ENCODE measurements around the gene GTF3C2. TPM values are rescaled to one million over a fixed set of nuclear protein-coding genes. Genes with fewer than 3 reads are reported as not detected.
A peak's percentile ranks its signal among the peaks of the same experiment; 100 is the strongest.
"Not testable (repeated sequence)": the region's sequence is repeated elsewhere in the genome, so short reads cannot be mapped to it uniquely, and the experiment has no call there.

GTF3C2 gene
- total RNA-seq, 2 donors from 2014 or later, result 19.1 to 19.7 TPM

GRCh38 chr2:27303093-27304025 is 53.2 kb downstream of the GTF3C2 start:
- H3K9me3 ChIP-seq, result no peaks in the 10 kb centered on the region
- H3K27me3 ChIP-seq, result peaks cover 0 to 15% of the 10 kb centered on the region in 2 donors
- TF ChIP-seq CTCF (IDR thresholded peaks at IDR 0.05), result peak; percentile 67 to 93
- peaks cover 0 to 28% of the 10 kb centered on the region in 2 donors for H3K4me1 ChIP-seq
- peak; percentile 61 for DNase-seq (ENCODE audit: low spot score)
- H3K36me3 ChIP-seq, result peaks cover 45% of the 10 kb centered on the region
- H3K27ac ChIP-seq, result peak overlapping the region; percentile 44 to 59
- peak overlapping the region in 1 of 2 donors; percentile 32 for H3K4me3 ChIP-seq

GRCh38 chr2:27300606-27301005 is 56.0 kb downstream of the GTF3C2 start:
- not testable (repeated sequence) for H3K27ac ChIP-seq, H3K9me3 ChIP-seq

GRCh38 chr2:27298391-27299080 is 58.0 kb downstream of the GTF3C2 start:
- no peak overlapping the region for H3K27ac ChIP-seq
- TF ChIP-seq CTCF (IDR thresholded peaks at IDR 0.05), result no peak
- peaks cover 0 to 23% of the 10 kb centered on the region in 2 donors for H3K4me1 ChIP-seq

More at GRCh38 chr2:27300606-27301005, 56.0 kb downstream of the GTF3C2 start:
- H3K4me3 ChIP-seq; H3K27me3 ChIP-seq; DNase-seq (ENCODE audit: low spot score); H3K4me1 ChIP-seq: not testable (repeated sequence)
- H3K36me3 ChIP-seq, result peaks cover 36% of the 10 kb centered on the region

GRCh38 chr2:27297195-27297594 is 59.4 kb downstream of the GTF3C2 start:
- H3K9me3 ChIP-seq, result no peaks in the 10 kb centered on the region
- no peak overlapping the region for H3K4me3 ChIP-seq
- no peaks in the 10 kb centered on the region for H3K27me3 ChIP-seq
- no peak for TF ChIP-seq CTCF (IDR thresholded peaks at IDR 0.05)
- peaks cover 28% of the 10 kb centered on the region for H3K36me3 ChIP-seq
- H3K27ac ChIP-seq, result no peak overlapping the region
- DNase-seq (ENCODE audit: low spot score), result no peak
- peaks cover 0 to 21% of the 10 kb centered on the region in 2 donors for H3K4me1 ChIP-seq

More at GRCh38 chr2:27298391-27299080, 58.0 kb downstream of the GTF3C2 start:
- no peaks in the 10 kb centered on the region for H3K9me3 ChIP-seq
- H3K36me3 ChIP-seq, result peaks cover 28% of the 10 kb centered on the region
- no peak for DNase-seq (ENCODE audit: low spot score)
- H3K4me3 ChIP-seq, result no peak overlapping the region
- no peaks in the 10 kb centered on the region for H3K27me3 ChIP-seq

GRCh38 chr2:27296481-27296880 is 60.1 kb downstream of the GTF3C2 start:
- no peak overlapping the region for H3K27ac ChIP-seq
- peaks cover 0 to 25% of the 10 kb centered on the region in 2 donors for H3K4me1 ChIP-seq
- H3K36me3 ChIP-seq, result peaks cover 21% of the 10 kb centered on the region
- no peak for DNase-seq (ENCODE audit: low spot score)
- no peak overlapping the region for H3K4me3 ChIP-seq
- H3K9me3 ChIP-seq, result no peaks in the 10 kb centered on the region
- TF ChIP-seq CTCF (IDR thresholded peaks at IDR 0.05), result no peak
- no peaks in the 10 kb centered on the region for H3K27me3 ChIP-seq

- no peak for TF ChIP-seq CTCF (IDR thresholded peaks at IDR 0.05)
- Histone ChIP-seq H3K9me3 (no peaks in the 10 kb centered on the region), H3K36me3 (peaks cover 7% of the 10 kb centered on the region), H3K27me3 (no peaks in the 10 kb centered on the region), H3K27ac (no peak overlapping the region), H3K4me3 (no peak overlapping the region), H3K4me1 (peaks cover 0 to 26% of the 10 kb centered on the region in 2 donors)
- DNase-seq (ENCODE audit: low spot score), result no peak
Observed at GRCh38 chr2:27294928-27295327, 61.6 kb downstream of the GTF3C2 start.

Measured in right atrium auricular region (tissue), 2 donors.